Colonic mucosa (tissue), 4 donors: ENCODE measurements around the gene ZNF865. TPM values are rescaled to one million over a fixed set of nuclear protein-coding genes. Genes with fewer than 3 reads are reported as not detected.

ENCODE experiments used
- DNase-seq: peaks from one replicate; pipeline ENCODE4 v3.0.0-alpha.2; 2020
- H3K27ac ChIP-seq: fragments of 200-600 bp; one replicate; pipeline ENCODE4 v1.8.0; 2021
- H3K27me3 ChIP-seq: fragments of 200-600 bp; one replicate; pipeline ENCODE4 v1.8.0; 2021
- H3K36me3 ChIP-seq: fragments of 200-600 bp; one replicate; pipeline ENCODE4 v1.8.0; 2021
- H3K4me1 ChIP-seq: fragments of 200-600 bp; one replicate; pipeline ENCODE4 v1.8.0; 2021; ENCODE audit warnings: mild to moderate bottlenecking
- H3K4me3 ChIP-seq: fragments of 200-600 bp; one replicate; pipeline ENCODE4 v1.8.0; 2021
- H3K9ac ChIP-seq, 2 donors: one replicate each; pipeline ENCODE4 v1.7.0; 2013; ENCODE audit warnings: control low read depth in 2 of 2, low read depth in 2 of 2, low read length in 2 of 2
- H3K9me3 ChIP-seq: fragments of 200-600 bp; one replicate; pipeline ENCODE4 v1.8.0; 2021
- CTCF ChIP-seq: fragments of 200-600 bp; IDR thresholded peaks from one replicate; pipeline ENCODE4 v1.8.0; 2022; ENCODE audit warnings: antibody characterized with exemption, mild to moderate bottlenecking
- intact Hi-C: fragments of 100-400 bp; cut with DNase I; formaldehyde crosslinking; loops from one replicate; pipeline ENCODE4 v1.14.1; 2022
- total RNA-seq, 2 donors: library from RNA; stranded (reverse); fragmentation: NEBNext Ultra II Directional in 1 of 2; extraction: Animal tissue kit (Norgen Biotek cat#: 25700) in 1 of 2; gene quantifications; one replicate each; pipeline ENCODE4 v1.2.1, GENCODE V29; 2021
- donor health status: healthy.
- donor health status: DM: no; HTN: no; CAD: no.
- donor health status: DM: no; HTN: no; CAD: no.

ZNF865 gene
- total RNA-seq, 2 donors from 2014 or later: 12.9 to 13.1 TPM

- no peak for TF ChIP-seq CTCF
- Histone ChIP-seq H3K27me3 (no peaks in the 10 kb centered on the region), H3K4me3 (peak overlapping the region; percentile 4), H3K36me3 (no peaks in the 10 kb centered on the region), H3K27ac (no peak overlapping the region), H3K4me1 (peaks cover 10% of the 10 kb centered on the region), H3K9ac (no peak overlapping the region), H3K9me3 (no peaks in the 10 kb centered on the region)
- intact Hi-C loops: loop anchor here (5.0 kb wide), 1 partner anchor 33 kb away; no protein-coding TSS in a partner anchor
- peak; percentile 45 for DNase-seq
These were observed 19.6 kb upstream of the ZNF865 start for GRCh38 chr19:55585658-55586339.

- no peak for TF ChIP-seq CTCF
- H3K9ac ChIP-seq: no peak overlapping the region
- intact Hi-C loops: loop anchor here (5.0 kb wide), 1 partner anchor 35 kb away; no protein-coding TSS in a partner anchor
These were observed 18.3 kb upstream of the ZNF865 start for GRCh38 chr19:55586976-55587668.

GRCh38 chr19:55588738-55589137, 16.7 kb upstream of the ZNF865 start:
- Histone ChIP-seq H3K9ac (no peak overlapping the region), H3K36me3 (no peaks in the 10 kb centered on the region), H3K27ac (no peak overlapping the region), H3K4me3 (no peak overlapping the region), H3K4me1 (peaks cover 3% of the 10 kb centered on the region), H3K27me3 (no peaks in the 10 kb centered on the region), H3K9me3 (no peaks in the 10 kb centered on the region)
- no peak for TF ChIP-seq CTCF
- intact Hi-C loops: loop anchor here (5.0 kb wide), 1 partner anchor 36 kb away; no protein-coding TSS in a partner anchor
- DNase-seq: no peak

More at GRCh38 chr19:55586976-55587668, 18.3 kb upstream of the ZNF865 start:
- DNase-seq: peak; percentile 99
- no peaks in the 10 kb centered on the region for H3K9me3 ChIP-seq
- no peaks in the 10 kb centered on the region for H3K27me3 ChIP-seq
- H3K36me3 ChIP-seq: no peaks in the 10 kb centered on the region
- peaks cover 3% of the 10 kb centered on the region for H3K4me1 ChIP-seq
- H3K27ac ChIP-seq: no peak overlapping the region
- H3K4me3 ChIP-seq: peak overlapping the region; percentile 31

- H3K36me3 ChIP-seq: no peaks in the 10 kb centered on the region
- H3K9me3 ChIP-seq: no peaks in the 10 kb centered on the region
- TF ChIP-seq CTCF: no peak
- intact Hi-C loops: no loop called here
- no peak overlapping the region for H3K9ac ChIP-seq
- H3K27me3 ChIP-seq: no peaks in the 10 kb centered on the region
- H3K27ac ChIP-seq: no peak overlapping the region
- DNase-seq: no peak
- H3K4me1 ChIP-seq: peaks cover 3% of the 10 kb centered on the region
- H3K4me3 ChIP-seq: no peak overlapping the region
These were observed 15.3 kb upstream of the ZNF865 start for GRCh38 chr19:55590109-55590508.

GRCh38 chr19:55590617-55591016, 14.8 kb upstream of the ZNF865 start:
- H3K27ac ChIP-seq: no peak overlapping the region
- no peaks in the 10 kb centered on the region for H3K9me3 ChIP-seq
- H3K9ac ChIP-seq: no peak overlapping the region
- no peak overlapping the region for H3K4me3 ChIP-seq
- H3K27me3 ChIP-seq: no peaks in the 10 kb centered on the region
- peaks cover 3% of the 10 kb centered on the region for H3K4me1 ChIP-seq
- no peak for TF ChIP-seq CTCF
- DNase-seq: peak; percentile 45
- H3K36me3 ChIP-seq: no peaks in the 10 kb centered on the region
- intact Hi-C loops: no loop called here
